PC-9 (cell line): Measurements from ENCODE around the gene TMEM225B.

Experiments used
- EZH2 ChIP-seq: fragments of 200-600 bp; sonication (generic); IDR thresholded peaks from 2 replicates; pipeline ENCODE4 v1.8.0; 2017; ENCODE audit warnings: antibody characterized with exemption, low read depth
- TF ChIP-seq, protein P1 (sequence below): fragments of 200-600 bp; sonication (generic); conservative IDR thresholded peaks from 2 replicates; pipeline ENCODE4 v1.6.1; 2017; ENCODE audit warnings: mixed run types, antibody characterized with exemption, mild to moderate bottlenecking, moderate library complexity

- no peak for TF ChIP-seq EZH2
- TF ChIP-seq, protein P1, sequence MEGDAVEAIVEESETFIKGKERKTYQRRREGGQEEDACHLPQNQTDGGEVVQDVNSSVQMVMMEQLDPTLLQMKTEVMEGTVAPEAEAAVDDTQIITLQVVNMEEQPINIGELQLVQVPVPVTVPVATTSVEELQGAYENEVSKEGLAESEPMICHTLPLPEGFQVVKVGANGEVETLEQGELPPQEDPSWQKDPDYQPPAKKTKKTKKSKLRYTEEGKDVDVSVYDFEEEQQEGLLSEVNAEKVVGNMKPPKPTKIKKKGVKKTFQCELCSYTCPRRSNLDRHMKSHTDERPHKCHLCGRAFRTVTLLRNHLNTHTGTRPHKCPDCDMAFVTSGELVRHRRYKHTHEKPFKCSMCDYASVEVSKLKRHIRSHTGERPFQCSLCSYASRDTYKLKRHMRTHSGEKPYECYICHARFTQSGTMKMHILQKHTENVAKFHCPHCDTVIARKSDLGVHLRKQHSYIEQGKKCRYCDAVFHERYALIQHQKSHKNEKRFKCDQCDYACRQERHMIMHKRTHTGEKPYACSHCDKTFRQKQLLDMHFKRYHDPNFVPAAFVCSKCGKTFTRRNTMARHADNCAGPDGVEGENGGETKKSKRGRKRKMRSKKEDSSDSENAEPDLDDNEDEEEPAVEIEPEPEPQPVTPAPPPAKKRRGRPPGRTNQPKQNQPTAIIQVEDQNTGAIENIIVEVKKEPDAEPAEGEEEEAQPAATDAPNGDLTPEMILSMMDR, result no peak
Observed at GRCh38 chr7:99618726-99619125, 20.7 kb downstream of the TMEM225B start.
